IPS-15b (cell line): ENCODE data around the gene BMAL2.

ENCODE experiments used
- H3K27me3 ChIP-seq: one replicate; pipeline ENCODE4 v1.6.1; 2013; ENCODE audit warnings: low read length; ENCODE audit not compliant: control insufficient read depth, insufficient read depth
- H3K36me3 ChIP-seq: one replicate; pipeline ENCODE4 v1.6.1; 2013; ENCODE audit warnings: low read length; ENCODE audit not compliant: control insufficient read depth, insufficient read depth
- H3K4me1 ChIP-seq: one replicate; pipeline ENCODE4 v1.6.1; 2013; ENCODE audit warnings: mild to moderate bottlenecking, low read length; ENCODE audit not compliant: control insufficient read depth, insufficient read depth
- H3K4me3 ChIP-seq: one replicate; pipeline ENCODE4 v1.5.1; 2013; ENCODE audit warnings: low read depth, low read length
- H3K9ac ChIP-seq: one replicate; pipeline ENCODE4 v1.6.1; 2013; ENCODE audit warnings: low read depth, mild to moderate bottlenecking, low read length
- H3K9me3 ChIP-seq: one replicate; pipeline ENCODE4 v1.6.1; 2013; ENCODE audit warnings: mild to moderate bottlenecking, low read length; ENCODE audit not compliant: control insufficient read depth, insufficient read depth

Gene BMAL2

DNA sequence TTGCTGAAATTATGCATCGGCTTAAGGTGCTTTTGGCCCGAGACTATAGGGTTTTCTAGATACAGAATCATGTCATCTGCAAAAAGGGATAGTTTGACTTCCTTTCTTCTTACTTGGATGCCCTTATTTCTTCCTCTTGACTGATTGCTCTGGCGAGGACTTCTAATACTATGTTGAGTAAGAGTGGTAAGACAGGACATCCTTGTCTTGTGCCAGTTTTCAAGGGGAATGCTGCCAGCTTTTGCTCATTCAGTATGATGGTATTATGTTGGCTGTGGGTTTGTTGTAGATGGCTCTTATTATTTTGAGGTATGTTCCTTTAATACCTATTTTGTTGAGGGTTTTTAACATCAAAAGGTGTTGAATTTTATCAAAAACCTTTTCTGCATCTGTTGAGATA is 8.3 kb downstream of the BMAL2 start:
- Histone ChIP-seq H3K9me3 (no peaks in the 10 kb centered on the region), H3K9ac (no peak overlapping the region), H3K27me3 (no peaks in the 10 kb centered on the region), H3K4me3 (no peak overlapping the region), H3K4me1 (no peaks in the 10 kb centered on the region), H3K36me3 (no peaks in the 10 kb centered on the region)

DNA sequence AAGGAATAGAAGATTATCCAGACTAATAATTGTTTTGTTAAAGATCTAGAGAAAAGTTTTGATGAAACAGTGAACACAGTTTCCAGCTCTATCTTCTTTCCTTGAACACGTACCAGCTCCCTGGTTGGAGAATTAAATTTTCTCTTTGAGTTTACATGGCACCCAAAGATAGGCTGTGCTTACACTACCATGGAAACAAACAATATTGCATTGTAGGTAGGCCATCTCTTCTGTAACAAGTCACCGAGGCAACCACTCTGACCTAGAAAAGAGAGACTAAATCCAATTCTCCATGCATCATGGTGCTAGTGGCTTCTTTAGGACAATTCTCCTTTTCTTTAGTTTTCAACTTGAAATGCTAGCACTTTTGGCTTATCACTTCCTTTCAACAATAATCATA is 9.9 kb downstream of the BMAL2 start:
- Histone ChIP-seq H3K9me3 (no peaks in the 10 kb centered on the region), H3K27me3 (no peaks in the 10 kb centered on the region), H3K36me3 (no peaks in the 10 kb centered on the region), H3K4me3 (no peak overlapping the region), H3K4me1 (peaks cover 5% of the 10 kb centered on the region), H3K9ac (no peak overlapping the region)

DNA sequence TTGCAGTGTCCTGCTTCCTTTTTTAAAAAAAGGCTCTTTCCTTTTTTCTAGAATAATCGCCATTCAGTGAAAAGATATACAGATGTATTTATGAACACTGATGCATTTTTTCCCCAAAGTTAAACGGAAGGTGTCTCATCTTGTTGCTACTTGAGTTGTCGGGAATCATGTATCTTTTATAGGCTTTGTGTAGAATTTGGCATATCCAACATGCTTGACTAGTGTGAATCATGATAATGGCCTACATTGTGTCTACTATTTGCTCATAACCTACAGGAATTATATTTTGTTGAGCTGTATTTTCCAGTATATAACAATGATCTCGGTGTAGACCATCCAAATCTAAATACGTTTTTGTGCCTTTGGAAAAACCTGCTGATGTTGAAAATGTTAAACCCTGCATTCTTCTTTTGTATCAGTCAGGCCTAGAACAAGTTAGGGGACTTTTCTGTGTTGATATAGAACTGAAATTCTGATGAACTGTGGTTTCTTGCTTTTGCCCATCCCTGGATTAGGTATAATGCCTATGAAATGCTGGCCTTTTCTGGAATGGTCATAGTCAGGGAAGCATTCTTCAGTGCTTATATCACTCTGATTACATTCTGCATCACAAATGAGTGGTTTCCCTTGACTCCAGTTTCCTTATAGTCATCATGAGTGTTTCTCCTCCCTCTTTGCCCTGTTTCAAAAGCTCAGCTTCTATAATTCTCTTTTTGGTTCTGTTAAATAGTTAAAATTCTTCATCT is 10.8 kb downstream of the BMAL2 start:
- Histone ChIP-seq H3K4me1 (peaks cover 9% of the 10 kb centered on the region), H3K9ac (no peak overlapping the region)

DNA sequence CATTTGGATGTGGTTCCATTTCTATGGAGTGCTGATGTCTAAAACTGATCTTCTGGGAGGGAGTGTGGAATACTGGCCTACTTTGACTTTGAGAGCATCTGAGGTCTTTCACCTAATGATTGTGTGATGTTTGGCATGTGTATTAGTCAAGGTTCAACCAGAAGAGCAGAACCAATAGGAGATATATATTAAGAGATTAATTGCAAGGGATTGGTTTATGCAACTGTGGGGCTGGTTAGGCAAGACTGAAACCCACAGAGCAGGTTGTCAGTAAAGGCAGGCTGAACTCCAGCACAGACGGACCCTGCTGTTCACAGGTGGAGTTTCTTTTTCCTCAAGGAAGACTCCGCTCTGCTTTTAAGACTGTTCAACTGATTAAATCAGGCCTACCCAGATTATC is 11.6 kb downstream of the BMAL2 start:
- Histone ChIP-seq H3K4me3 (no peak overlapping the region), H3K4me1 (peaks cover 9% of the 10 kb centered on the region), H3K9me3 (no peaks in the 10 kb centered on the region), H3K9ac (no peak overlapping the region), H3K36me3 (no peaks in the 10 kb centered on the region), H3K27me3 (no peaks in the 10 kb centered on the region)

More for the DNA sequence above, 10.8 kb downstream of the BMAL2 start:
- Histone ChIP-seq H3K9me3 (no peaks in the 10 kb centered on the region), H3K27me3 (no peaks in the 10 kb centered on the region), H3K36me3 (no peaks in the 10 kb centered on the region), H3K4me3 (no peak overlapping the region)

DNA sequence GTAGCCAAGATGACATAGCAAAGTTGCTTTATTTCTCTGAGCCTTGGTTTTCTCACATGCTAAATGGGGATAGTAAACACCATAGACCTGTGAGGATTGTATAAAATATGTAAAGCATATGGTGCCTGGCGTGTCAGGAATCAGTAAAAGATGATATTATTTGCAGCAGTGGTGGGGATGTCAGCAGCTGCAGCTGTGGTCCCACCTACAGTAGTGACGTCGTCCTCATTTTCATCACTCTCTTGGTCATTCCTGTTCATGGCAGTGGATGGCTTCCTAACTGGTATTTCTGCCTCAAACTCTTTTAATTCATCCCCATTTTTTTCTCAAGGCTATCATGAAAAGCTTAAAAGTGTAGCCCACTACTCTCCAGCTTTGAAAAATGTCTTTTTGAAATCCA is 12.1 kb downstream of the BMAL2 start:
- Histone ChIP-seq H3K9me3 (no peaks in the 10 kb centered on the region), H3K27me3 (no peaks in the 10 kb centered on the region), H3K9ac (no peak overlapping the region), H3K4me3 (no peak overlapping the region), H3K4me1 (peaks cover 9% of the 10 kb centered on the region), H3K36me3 (no peaks in the 10 kb centered on the region)

DNA sequence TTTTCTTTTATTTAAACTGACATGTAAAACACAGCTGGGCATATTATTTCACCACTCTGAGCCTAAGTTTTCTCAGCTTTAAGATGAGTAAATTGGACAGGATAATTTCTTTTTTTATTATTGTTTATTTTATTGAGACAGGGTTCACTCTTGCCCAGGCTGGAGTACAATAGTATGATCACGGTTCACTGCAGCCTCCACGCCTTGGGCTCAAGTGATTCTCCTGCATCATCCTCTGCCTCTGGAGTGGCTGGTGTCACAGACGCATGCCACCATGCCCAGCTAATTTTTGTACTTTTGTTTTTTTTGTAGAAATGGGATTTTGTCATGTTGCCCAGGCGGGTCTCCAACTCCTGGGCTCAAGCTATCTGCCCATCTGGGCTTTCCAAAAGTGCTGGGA is 12.7 kb downstream of the BMAL2 start:
- Histone ChIP-seq H3K9ac (no peak overlapping the region), H3K4me3 (no peak overlapping the region), H3K9me3 (no peaks in the 10 kb centered on the region), H3K27me3 (no peaks in the 10 kb centered on the region), H3K4me1 (peaks cover 9% of the 10 kb centered on the region), H3K36me3 (no peaks in the 10 kb centered on the region)

DNA sequence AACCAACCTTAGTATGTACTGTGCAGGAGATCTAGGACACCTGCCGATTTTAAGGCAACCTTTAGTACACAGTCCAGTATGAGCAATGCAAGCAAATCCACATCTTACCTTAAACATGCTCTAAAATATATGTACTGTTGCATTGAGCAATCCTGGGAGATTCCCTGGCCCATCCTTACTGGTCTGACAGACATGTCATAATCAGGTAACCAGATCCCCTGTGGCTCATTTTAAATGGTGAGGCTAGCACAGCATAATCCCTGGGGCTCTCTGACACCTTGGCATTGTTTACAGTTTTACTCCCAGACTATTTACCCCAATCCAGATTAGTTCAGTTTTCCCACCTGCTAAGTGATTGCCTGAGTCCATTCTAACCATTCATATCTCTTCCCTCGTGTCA is 15.1 kb downstream of the BMAL2 start:
- H3K4me3 ChIP-seq, result no peak overlapping the region
- H3K36me3 ChIP-seq, result no peaks in the 10 kb centered on the region
- no peaks in the 10 kb centered on the region for H3K27me3 ChIP-seq
- H3K9me3 ChIP-seq, result no peaks in the 10 kb centered on the region
- H3K4me1 ChIP-seq, result peaks cover 9% of the 10 kb centered on the region
- no peak overlapping the region for H3K9ac ChIP-seq

DNA sequence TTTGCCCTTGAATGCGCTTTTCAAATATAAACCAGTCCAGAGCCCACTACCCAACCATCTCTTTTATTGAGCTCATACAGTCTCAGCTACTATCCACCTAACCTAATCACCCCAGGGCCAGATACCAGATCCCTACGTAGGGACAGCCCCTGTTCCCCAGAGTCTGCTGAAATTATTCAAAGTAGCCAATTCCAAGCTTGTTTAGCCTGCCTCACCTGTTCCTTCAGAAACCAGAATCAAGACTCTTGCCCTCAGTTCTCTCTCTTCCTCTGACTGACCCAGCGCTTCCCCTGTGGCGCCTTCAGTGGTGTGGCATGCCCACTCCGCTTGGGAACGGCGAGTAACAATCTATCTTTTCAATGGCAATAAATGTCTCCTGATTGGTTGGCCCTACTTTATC is 18.8 kb downstream of the BMAL2 start:
- no peaks in the 10 kb centered on the region for H3K9me3 ChIP-seq
- peaks cover 9% of the 10 kb centered on the region for H3K4me1 ChIP-seq
- no peak overlapping the region for H3K9ac ChIP-seq

DNA sequence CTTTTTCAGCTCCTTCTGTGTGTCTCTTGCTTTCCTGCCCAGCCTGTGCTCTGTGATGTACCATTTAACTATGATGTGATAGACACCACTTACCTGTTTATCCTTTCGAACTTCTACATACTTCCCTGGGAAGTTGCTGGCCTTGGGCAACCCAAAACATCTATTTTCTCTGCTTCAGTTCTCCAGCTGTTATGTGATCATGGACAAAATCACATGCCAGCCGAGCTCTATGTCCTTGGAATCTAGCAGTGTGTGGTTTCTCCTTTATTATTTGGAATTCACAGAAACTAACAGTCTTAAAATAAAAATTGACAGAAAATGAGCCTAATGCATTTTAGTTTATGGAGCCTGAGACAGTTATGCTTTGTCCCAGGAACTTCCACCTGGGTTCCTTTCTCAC is 22.9 kb downstream of the BMAL2 start:
- Histone ChIP-seq H3K4me1 (no peaks in the 10 kb centered on the region), H3K9ac (no peak overlapping the region), H3K36me3 (no peaks in the 10 kb centered on the region), H3K9me3 (no peaks in the 10 kb centered on the region), H3K4me3 (no peak overlapping the region), H3K27me3 (no peaks in the 10 kb centered on the region)

More for the DNA sequence above, 18.8 kb downstream of the BMAL2 start:
- Histone ChIP-seq H3K27me3 (no peaks in the 10 kb centered on the region), H3K4me3 (no peak overlapping the region), H3K36me3 (no peaks in the 10 kb centered on the region)

DNA sequence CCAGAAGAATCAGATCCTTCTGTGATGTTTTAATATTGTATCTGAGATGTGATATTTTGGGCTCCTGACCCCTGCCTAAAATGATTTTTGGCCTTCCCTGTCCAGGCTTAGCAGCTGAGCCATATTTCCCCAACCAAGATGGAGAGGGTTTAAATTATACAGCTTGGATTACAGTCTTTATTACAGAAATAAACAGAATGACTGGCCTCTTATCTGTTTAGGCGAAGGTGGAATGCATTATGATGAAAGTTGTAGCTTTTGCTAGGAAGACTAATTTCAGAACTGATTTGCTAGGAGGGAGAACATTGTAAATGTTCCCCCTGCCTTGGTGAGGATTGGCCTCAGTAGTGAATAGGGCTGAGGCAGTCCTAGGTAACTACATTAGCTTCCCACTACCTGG is 23.3 kb downstream of the BMAL2 start:
- Histone ChIP-seq H3K36me3 (no peaks in the 10 kb centered on the region), H3K9ac (no peak overlapping the region), H3K4me1 (no peaks in the 10 kb centered on the region), H3K4me3 (no peak overlapping the region), H3K9me3 (no peaks in the 10 kb centered on the region), H3K27me3 (no peaks in the 10 kb centered on the region)

DNA sequence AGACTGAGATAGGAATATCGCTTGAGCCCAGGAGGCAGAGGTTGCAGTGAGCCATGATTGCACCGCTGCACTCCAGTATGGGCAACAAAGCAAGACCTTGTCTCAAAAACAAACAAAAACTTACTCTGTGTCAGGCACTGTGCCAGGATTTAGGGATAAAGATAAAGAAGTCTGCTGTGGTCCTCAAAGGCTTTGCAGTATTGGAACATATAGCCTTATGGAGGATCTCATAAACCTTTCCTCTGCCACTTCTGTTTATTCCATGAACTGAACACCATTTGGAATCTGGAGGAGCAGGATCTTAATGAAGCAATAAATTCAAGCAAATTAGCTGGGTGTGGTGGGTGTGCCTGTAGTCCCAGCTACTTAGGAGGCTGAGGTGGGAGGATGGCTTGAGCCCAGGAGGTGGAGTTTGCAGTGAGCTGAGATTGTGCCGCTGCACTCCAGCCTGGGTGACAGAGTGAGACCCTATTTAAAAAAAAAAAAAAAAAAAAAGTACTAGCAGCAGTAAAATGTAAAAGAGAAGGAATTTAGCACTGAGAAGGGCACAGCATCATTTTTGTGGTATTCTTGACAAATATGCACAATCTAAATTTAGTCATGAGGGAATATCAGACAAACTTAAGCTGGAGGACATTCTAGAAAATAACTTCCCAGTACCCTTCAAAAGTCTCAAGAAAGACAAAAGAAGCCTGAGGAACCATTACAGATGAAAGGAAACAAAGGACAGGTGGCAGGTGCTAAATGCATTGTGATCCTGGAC is 27.1 kb downstream of the BMAL2 start:
- no peaks in the 10 kb centered on the region for H3K36me3 ChIP-seq
- H3K27me3 ChIP-seq, result no peaks in the 10 kb centered on the region
- H3K4me1 ChIP-seq, result no peaks in the 10 kb centered on the region
- no peak overlapping the region for H3K4me3 ChIP-seq
- no peaks in the 10 kb centered on the region for H3K9me3 ChIP-seq
- H3K9ac ChIP-seq, result no peak overlapping the region

DNA sequence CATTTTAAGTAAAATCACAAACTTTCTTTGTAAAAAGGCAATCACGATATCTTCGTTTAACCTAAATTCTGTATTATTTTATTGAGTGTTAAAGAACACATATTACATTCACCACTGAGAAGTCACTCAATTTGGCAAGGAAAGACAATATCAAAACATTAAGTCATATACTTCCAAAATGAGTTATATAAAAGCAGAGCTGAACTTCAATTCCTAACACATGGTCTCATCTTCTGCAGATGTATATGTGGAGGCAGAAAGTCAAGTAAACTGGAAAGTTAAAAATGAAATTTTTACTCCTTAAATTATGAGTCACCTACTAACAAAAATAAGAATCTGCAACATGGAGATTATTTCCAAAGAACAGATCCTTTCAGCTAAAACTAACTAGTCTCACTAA is 28.7 kb downstream of the BMAL2 start:
- H3K36me3 ChIP-seq, result no peaks in the 10 kb centered on the region

More for the DNA sequence above, 28.7 kb downstream of the BMAL2 start:
- Histone ChIP-seq H3K4me3 (no peak overlapping the region), H3K27me3 (no peaks in the 10 kb centered on the region), H3K9me3 (no peaks in the 10 kb centered on the region), H3K4me1 (no peaks in the 10 kb centered on the region), H3K9ac (no peak overlapping the region)
